ENCODE results near the gene CCDC74B. TPM values are rescaled to one million over a fixed set of nuclear protein-coding genes. Genes with fewer than 3 reads are reported as not detected.
"Not testable (repeated sequence)": the region's sequence is repeated elsewhere in the genome, so short reads cannot be mapped to it uniquely, and the experiment has no call there.

The CCDC74B gene
- total RNA-seq, 3 donors from 2014 or later (not counting 1 experiment from before 2014, with no cell fraction given), result 0.25 to 1.4 (median 0.28) TPM

GRCh38 chr2:130127726-130128125 is 17.2 kb downstream of the CCDC74B start:
- H3K36me3 Mint-ChIP-seq; H3K36me3 ChIP-seq (ENCODE audit: control insufficient read depth, insufficient read depth, low read length); H3K4me1 Mint-ChIP-seq; H3K4me1 ChIP-seq (ENCODE audit: control insufficient read depth, insufficient read depth, low read length); H3K4me3 Mint-ChIP-seq; H3K9me3 Mint-ChIP-seq; DNase-seq; H3K4me3 ChIP-seq (ENCODE audit: low read length); H3K27me3 ChIP-seq (ENCODE audit: control insufficient read depth, insufficient read depth, low read length); H3K9me3 ChIP-seq (ENCODE audit: control insufficient read depth, insufficient read depth, low read length); H3K27ac Mint-ChIP-seq; ATAC-seq; H3K27ac ChIP-seq (ENCODE audit: low read length); intact Hi-C loops (cut with micrococcal nuclease): not testable (repeated sequence)
- peaks cover 0 to 10% of the 10 kb centered on the region in 2 donors for H3K27me3 Mint-ChIP-seq (ENCODE audit: low read depth in 2 of 2)
- WGBS (ENCODE audit: insufficient coverage), result no CpG with 5 or more reads among the region's 9 CpGs

- H3K36me3 ChIP-seq (ENCODE audit: control insufficient read depth, insufficient read depth, low read length); DNase-seq; ATAC-seq; H3K9me3 Mint-ChIP-seq; H3K9me3 ChIP-seq (ENCODE audit: control insufficient read depth, insufficient read depth, low read length); H3K27me3 ChIP-seq (ENCODE audit: control insufficient read depth, insufficient read depth, low read length); H3K27me3 Mint-ChIP-seq (ENCODE audit: low read depth in 2 of 2); H3K27ac ChIP-seq (ENCODE audit: low read length); H3K4me3 ChIP-seq (ENCODE audit: low read length); H3K4me3 Mint-ChIP-seq; intact Hi-C loops (cut with micrococcal nuclease); H3K4me1 Mint-ChIP-seq; H3K36me3 Mint-ChIP-seq; H3K4me1 ChIP-seq (ENCODE audit: control insufficient read depth, insufficient read depth, low read length); H3K27ac Mint-ChIP-seq: not testable (repeated sequence)
- WGBS (ENCODE audit: insufficient coverage), result 92% methylated on average over 30 of the region's 45 CpGs
Measured at GRCh38 chr2:130120924-130121323, 24.0 kb downstream of the CCDC74B start.

DNA sequence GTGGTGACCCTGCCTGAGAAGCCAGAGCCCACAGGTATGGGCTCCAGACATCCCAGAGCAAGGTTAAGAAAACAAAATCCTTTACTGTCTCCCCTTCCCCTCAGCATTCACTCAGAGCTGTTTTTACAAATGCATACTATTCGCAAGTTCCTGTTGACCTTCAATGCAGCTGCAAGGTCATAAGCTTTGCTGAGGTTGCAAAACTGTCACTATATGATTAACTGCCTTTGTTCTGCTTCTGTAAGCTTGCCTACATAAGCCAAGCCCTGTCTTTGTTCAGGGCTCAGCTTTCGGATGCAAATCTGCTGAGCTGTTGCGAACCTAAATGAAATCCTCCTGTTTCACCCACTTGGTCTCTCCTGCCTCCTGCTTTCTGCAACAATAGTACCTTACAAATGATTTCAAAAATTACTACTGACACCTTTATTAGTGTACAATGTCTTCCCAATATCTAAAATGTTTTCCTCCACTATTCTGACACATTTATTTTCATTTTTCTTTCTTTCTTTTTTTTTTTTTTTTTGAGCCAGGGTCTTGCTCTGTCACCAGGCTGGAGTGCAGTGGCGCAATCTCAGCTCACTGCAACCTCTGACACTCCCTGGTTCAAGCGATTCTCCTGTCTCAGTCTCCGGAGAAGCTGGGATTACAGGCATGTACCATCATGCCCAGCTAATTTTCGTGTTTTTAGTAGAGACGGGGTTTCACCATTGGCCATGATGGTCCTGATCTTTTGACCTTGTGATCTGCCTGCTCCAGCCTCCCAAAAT is 42.1 kb downstream of the CCDC74B start:
- H3K4me1 Mint-ChIP-seq; H3K36me3 Mint-ChIP-seq; ATAC-seq; H3K4me3 ChIP-seq (ENCODE audit: low read length); DNase-seq; H3K36me3 ChIP-seq (ENCODE audit: control insufficient read depth, insufficient read depth, low read length); H3K4me1 ChIP-seq (ENCODE audit: control insufficient read depth, insufficient read depth, low read length); H3K27me3 Mint-ChIP-seq (ENCODE audit: low read depth in 2 of 2); H3K27ac Mint-ChIP-seq; H3K4me3 Mint-ChIP-seq; H3K9me3 ChIP-seq (ENCODE audit: control insufficient read depth, insufficient read depth, low read length); H3K27me3 ChIP-seq (ENCODE audit: control insufficient read depth, insufficient read depth, low read length); H3K27ac ChIP-seq (ENCODE audit: low read length); H3K9me3 Mint-ChIP-seq; intact Hi-C loops (cut with micrococcal nuclease): not testable (repeated sequence)
- WGBS (ENCODE audit: insufficient coverage), result 72% methylated on average over 5 of the region's 8 CpGs

Other genes starting within 250 kb of the CCDC74B start
- gene RAB6C, start 165.4 kb downstream of the CCDC74B start, total RNA-seq, result under 1 TPM in 1 of 3 donors, not detected in 2; 0.09 TPM
- not detected for gene POTEF, start 15.9 kb downstream of the CCDC74B start, total RNA-seq
- 10 to 100 TPM; 77.8 to 81.8 (median 79.0) TPM for gene SMPD4, start 36.5 kb upstream of the CCDC74B start, total RNA-seq
- 100 to 1,000 TPM; 101 to 152 (median 133) TPM for gene MZT2B, start 37.1 kb upstream of the CCDC74B start, total RNA-seq
- not detected for gene TUBA3E, start 53.3 kb upstream of the CCDC74B start, total RNA-seq
- gene IMP4, start 197.8 kb upstream of the CCDC74B start, total RNA-seq, result 10 to 100 TPM; 60.5 to 80.6 (median 72.9) TPM
- 100 to 1,000 TPM; 189 to 194 (median 192) TPM for gene PTPN18, start 210.9 kb upstream of the CCDC74B start, total RNA-seq